Ureter (tissue), 1 donor: ENCODE results near the gene MARCHF9. TPM values are rescaled to one million over a fixed set of nuclear protein-coding genes. Genes with fewer than 3 reads are reported as not detected.
A peak's percentile ranks its signal among the peaks of the same experiment; 100 is the strongest.
"Not testable (repeated sequence)": the region's sequence is repeated elsewhere in the genome, so short reads cannot be mapped to it uniquely, and the experiment has no call there.

ENCODE experiments used
- DNase-seq: peaks from one replicate; pipeline ENCODE4 v3.0.0-alpha.2; 2020; ENCODE audit warnings: low spot score
- total RNA-seq: library from RNA; stranded (reverse); gene quantifications from one replicate; pipeline ENCODE4 v1.2.4, GENCODE V29; 2023
- donor health status: DM: yes; HTN: yes; CAD: no.

The MARCHF9 gene
- total RNA-seq, 1 donor from 2014 or later: 12.1 TPM

DNA sequence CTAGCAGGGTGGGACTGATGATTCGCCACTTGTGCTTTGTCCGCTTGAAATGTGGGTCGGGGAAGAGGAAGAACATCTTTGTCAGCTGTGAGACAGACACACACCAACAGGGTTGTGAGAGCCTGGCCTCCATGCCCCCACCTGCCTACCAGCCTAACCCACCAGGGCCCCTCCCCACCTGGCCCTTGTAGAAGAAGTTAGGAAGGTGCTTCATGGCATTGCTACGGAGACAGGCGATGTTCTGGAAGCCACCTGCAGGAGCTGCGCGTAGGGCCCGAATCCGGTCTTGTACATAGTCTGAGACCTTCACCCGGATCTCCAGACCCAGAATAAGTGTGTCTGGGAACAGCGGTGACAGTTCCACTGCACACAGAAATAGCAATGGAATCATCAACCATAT, 14.7 kb downstream of the MARCHF9 start:
- DNase-seq: no peak

DNA sequence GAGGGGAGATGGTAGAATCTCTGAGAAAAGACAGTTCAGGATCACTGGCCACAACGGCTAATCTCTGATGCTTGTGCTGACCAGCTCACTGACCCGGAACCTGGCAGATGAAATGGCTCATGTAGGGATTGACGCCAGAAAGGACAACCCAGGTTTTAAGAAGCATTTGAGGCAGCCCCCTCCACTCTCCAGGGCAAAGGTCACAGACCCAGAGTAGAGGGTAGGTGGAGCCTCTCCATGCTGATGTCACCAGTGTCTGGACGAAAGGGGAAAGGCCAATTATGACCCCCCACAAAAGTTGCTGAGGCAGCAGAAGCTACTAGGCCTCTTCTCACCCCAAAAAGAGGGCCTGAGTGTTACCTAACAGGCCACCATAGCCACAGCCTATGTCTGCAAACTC, 15.8 kb downstream of the MARCHF9 start:
- DNase-seq: no peak

DNA sequence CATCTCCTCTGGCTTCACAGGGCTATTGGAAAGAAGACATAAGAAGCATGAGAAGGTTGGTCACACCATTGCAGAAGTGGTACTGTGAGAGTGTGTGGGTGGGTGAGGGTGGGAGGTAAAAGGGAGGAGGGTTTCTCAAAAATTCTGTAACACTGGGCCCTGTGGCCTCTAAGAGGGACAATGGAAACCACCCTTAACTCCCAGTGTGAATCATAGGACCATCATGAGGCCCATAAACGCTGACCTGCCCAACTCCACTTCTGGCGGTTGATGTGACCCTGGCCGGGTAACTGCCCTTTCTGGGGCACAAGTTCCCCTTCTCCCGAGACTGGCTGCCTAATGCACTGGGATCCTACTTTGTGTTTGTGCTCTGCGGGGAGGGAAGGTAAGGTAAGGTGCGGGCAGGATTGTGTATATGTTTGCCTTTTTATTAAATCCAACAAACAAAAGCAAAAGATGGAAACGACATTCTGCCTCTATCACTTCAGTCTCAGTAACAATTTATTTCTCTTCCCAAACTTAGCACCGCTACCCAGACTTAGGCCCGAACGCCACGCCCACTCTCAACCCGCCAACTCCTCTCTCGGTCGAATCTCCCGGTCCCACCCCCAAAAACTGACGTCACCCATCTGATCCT, 16.5 kb downstream of the MARCHF9 start:
- DNase-seq: peak; percentile 93

DNA sequence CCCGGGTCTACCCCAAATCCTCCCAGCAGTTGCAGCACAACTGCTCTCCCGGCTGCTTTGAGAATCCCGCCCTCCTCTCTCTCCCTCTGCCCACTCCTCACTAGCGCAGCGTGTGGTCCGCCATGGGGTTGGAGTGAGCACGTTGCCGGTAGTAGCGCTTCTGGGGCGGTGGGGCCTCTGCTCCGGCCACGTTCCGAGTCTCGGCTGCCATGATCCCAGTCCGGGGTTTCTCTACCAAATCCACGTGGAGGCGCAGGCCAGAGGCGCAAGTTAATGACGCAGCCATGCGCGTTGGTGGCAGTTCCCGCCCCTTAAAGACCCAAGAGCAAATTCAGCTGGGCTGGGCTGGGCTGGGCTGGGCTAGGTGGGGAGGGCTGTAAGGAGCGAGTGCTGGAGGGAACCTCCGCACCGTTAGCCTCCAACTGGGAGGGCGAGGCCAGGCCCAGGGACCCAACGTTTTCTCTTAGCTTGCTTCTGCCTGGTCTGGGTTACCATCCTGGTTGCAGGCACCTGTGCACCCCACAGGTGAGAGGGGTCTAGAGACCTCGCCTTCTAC, 17.0 kb downstream of the MARCHF9 start, which contains the start of gene METTL1:
TSS of gene METTL1 (minus strand) at position 233 of the 556 bp plus-strand sequence. CDS start at position 211, 22 bp downstream.
- DNase-seq: peak; percentile 96

DNA sequence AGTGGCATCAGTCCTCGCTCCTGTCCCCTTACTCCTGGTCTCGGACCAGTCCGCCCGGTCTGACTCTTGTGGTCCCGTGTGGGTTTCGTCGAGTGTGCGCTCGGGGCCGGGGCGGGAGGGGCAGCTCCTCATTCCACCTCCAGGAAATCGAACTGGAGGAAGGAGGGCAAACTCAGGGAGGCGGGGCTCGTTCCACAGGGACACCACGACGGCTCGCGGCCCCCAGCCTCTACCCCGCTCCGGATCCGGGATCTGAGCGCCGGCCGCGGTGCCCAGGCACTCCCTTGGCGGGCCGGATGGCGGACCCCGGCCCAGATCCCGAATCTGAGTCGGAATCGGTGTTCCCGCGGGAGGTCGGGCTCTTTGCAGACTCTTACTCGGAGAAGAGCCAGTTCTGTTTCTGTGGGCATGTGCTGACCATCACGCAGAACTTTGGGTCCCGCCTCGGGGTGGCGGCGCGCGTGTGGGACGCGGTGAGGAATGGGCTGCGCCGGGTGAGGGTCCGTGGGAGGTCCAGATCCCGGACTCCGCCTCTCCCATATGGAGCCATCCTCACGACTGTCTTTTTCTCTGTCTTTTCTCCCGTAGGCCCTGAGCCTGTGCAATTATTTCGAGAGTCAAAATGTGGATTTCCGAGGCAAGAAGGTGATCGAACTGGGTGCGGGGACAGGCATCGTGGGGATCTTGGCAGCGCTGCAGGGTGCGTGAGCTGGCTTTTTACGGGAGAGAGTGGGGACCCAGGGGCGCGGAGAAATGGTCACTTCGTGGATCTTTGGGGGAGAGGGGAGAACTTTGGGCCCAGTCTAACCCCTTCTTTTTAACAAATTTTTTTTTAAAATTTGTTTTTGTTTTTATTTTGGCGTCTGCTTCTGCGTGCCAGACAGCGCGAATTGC, 17.8 kb downstream of the MARCHF9 start, which contains the start of gene EEF1AKMT3:
TSS of gene EEF1AKMT3 (plus strand) at position 186 of the 894 bp plus-strand sequence. CDS start at position 297, 111 bp downstream.
- peak; percentile 80 for DNase-seq

DNA sequence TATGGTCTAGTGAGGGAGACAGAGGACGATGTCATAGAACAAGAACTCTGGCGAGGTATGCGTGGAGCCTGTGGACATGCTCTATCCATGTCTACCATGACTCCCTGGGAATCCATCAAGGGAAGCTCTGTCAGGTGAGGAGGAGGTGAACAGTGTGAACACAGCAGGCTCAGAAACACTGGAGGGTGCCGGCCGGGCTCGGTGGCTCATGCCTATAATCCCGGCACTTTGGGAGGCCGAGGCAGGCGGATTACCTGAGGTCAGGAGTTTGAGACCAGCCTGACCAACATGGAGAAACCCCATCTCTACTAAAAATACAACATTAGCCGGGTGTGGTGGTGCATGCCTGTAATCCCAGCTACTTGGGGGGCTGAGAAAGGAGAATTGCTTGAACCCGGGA, 19.7 kb downstream of the MARCHF9 start:
- not testable (repeated sequence) for DNase-seq

DNA sequence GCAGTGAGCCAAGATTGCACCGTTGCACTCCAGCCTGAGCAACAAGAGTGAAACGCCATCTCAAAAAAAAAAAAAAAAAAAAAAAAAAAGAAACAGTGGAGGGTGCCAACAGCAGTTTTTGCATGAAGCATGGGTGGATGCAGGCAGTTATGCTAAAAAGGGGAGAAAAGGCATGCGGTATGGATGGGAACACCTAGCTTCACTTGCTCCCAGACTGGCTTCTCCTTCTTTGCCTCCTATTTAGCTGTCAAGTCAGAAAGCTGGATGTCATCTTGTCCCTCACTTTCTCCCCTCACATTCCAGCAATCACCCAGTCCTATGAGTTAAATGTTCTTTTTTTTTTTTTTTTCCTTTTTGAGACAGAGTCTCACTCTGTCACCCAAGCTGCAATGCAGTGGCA, 20.1 kb downstream of the MARCHF9 start:
- DNase-seq: no peak

DNA sequence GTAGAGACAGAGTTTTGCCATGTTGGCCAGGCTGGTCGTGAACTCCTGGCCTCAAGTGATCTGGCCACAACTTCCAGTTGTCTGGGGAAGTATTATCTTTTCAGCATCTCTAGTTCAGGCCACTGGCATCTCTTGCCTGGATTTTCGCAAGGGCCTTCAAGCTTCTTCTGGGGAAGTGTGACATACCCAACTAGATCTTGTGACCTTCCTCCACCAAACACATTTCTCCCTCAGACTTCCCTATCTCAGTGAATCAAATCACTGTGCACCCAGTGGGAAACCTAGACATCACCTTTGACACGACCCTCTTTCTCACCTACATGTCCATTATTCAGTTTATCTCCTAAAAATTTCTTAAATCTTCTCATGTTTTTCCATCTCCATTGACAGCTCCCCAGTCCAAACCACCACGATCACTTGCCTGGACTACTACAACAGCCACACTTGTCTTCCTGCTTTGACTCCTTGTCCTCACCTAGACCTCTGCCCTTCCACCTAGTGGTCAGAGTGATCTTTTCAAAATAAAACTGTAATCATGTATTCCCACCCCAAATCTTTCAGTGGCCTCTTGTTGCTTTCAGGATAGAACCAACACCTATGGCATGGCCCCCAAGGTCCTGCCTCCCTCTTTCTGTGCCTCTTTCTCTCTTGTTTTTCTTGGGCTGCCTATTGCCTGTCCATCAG, 20.8 kb downstream of the MARCHF9 start:
- no peak for DNase-seq

DNA sequence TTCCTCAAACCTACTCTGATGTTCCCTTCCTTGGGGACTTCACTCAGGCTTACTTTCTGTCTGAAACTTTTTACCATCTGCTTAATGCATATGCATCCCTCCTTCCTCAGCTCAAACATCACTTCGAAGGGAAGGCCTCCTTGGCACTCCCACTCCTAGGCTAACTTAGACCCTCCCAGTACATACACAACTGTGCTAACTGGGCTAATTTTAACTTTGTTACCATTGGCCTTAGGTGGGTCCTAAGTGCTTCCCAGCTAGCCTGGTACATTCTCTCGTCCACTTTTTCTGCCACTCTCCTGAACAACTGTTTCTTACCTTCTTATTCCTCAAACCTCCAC, 21.3 kb downstream of the MARCHF9 start:
- DNase-seq: no peak

DNA sequence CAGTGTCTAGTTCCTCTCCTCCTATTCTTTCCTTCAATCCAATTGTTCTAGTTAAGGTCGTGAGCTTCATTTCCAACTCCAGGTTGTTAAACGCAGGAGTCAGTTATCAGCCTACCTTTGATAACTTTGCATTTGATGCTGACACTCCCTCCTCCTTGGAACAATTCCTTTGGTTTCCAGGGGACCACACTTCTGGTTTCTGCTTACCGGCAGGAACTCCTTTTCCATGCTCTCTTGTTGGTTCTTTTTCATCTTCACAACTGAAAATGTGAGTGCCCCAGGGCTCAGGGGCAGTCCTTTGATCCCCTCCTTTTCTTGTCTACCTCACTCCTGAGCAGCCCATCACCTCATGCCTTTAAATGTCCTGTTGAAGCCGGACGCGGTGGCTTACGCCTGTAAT, 22.5 kb downstream of the MARCHF9 start:
- DNase-seq: no peak

DNA sequence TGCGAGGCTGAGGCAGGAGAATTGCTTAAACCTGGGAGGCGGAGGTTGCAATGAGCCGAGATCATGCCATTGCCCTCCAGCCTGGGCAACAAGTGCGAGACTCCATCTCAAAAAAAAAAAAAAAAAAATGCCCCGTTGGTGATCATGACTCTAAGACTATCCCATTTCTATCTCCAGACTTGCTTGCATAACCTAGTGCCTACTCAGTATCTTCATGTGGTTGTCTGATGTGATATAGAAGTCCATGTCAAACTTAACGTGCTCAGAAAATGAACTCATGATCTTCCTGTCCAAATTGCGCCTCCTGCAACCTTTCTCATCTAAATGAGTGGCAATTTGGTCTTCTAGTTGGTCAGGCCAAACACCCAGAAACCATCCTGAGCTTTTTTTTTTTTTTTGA, 23.0 kb downstream of the MARCHF9 start:
- no peak for DNase-seq

DNA sequence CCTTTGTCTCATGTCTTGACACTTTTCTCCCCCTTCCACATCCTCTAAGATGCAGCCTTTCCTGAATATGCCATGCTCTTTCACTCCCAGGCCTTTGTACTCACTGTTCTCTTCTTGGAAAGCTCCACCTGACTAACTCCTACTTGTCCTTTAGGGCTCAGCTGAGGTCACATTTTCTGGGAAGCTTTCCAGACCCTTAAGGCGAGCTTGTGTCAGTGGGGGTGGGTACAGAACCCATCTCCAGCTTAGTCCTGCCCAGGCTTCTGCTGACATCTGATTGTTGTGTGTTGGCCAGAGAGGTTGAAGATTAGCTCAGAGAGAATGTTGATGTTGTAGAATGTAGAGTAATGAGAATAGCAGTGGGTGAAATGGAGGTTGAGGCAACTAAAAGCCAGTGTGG, 24.8 kb downstream of the MARCHF9 start:
- no peak for DNase-seq

DNA sequence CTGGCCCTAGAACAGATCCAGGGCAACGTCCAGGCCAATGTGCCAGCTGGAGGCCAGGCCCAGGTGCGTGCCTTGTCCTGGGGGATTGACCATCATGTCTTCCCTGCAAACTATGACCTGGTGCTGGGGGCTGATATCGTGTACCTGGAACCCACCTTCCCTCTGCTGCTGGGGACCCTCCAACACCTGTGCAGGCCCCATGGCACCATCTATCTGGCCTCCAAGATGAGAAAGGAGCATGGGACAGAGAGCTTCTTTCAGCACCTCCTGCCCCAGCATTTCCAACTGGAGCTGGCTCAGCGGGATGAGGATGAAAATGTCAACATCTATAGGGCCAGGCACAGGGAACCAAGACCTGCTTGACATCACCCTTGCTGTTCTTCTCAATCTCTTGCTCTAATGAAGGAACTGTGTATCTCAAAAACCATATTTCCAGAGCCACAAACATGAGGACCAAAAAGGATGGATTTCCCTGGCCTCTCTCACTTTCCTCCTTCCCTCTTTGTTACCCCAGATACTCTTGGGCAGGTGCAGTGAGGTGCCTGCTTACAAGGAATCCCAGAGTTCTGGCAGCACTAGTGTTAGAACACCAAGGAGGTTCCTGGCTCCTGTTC, 25.5 kb downstream of the MARCHF9 start:
- no peak for DNase-seq

DNA sequence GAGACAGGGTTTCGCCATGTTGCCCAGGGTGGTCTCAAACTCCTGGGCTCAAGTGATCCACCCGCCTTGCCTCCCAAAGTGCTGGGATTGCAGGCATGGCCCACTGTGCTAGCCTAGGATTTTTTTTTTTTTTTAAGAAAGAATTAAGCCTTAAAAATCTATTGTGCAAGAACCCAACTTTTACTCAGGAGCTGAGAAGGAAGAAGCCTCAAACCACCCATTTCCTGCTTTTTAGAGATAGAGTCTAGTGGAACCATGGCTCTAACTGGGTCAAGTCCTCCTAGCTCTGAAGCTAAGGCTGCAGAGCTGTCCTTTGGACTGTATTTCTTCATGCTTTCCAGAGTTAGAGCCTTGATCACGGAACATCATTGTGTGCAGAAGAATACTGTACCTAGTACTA, 26.3 kb downstream of the MARCHF9 start:
- DNase-seq: no peak

DNA sequence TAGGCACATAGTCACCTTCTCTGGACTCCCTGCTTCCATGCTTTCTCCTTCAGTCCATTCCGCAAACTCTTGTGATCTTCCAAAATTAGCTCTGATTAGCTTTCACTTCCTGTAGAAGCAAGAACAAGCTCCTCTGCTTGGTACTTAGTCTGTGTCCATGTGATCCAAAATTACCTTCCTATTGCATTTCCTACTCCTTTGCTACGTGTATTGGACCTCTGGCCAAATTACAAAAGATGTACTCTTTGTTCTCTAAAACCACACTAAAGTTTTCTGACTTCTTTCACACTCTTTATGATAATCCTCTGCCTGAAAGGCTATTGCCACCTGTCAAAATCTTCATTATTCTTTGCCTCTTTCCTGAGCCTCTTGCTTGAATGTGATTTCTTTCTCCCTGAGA, 26.9 kb downstream of the MARCHF9 start:
- no peak for DNase-seq

DNA sequence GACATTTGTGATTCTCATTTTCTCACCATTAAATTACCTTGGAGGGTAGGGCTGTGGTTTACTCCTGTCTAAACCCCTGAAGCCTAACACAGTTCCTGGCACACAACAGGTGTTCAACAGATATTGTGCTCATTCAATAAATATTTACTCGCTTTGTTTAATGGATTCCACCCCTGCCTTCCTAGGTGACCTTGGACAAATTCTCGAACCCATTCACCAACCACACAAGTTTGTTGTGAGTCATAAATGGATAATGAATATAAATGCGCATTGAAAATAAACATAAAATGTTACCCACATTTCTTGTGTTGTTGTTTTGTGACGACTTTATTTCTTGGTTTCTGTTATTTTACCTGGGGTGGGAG, 27.3 kb downstream of the MARCHF9 start:
- no peak for DNase-seq

DNA sequence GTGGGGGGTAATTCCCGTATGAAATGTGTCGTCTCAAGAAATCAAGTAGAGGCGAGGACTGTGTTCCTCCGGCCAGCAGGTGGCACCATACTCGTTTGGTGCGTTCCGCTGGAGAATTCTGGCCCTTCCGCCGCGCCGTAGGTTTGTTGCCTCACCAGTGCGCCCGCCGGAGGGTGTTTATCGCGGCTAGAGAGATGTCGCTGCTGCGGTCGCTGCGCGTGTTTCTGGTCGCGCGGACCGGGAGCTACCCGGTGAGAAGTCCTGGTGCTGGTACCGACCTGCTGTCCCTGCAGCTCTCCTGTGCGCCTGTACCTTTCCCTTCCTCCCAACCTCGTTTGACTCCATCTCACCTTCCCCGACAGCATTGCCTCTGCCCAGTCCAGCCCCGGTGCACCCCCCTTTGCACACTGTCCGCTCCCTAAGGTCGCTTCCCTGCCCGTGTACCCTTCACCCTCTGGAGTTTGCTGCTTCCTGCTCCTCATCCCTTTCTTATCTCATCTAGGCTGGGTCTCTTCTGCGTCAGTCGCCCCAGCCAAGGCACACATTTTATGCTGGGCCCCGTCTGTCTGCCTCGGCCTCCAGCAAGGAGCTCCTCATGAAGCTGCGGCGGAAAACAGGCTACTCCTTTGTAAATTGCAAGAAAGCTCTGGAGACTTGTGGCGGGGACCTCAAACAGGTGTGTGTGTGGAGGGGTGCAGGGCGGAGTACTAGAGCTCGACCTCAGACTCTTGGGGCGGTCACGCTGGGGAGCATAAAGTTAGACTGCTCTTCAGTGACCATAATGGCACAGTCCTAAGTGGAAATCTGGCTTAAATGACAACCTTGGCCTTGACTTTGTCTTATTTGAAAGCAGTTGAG, 27.9 kb downstream of the MARCHF9 start, which contains the start of gene TSFM:
TSS of gene TSFM (plus strand) at position 180 of the 858 bp plus-strand sequence. CDS start at position 195, 15 bp downstream.
- peak; percentile 96 for DNase-seq

DNA sequence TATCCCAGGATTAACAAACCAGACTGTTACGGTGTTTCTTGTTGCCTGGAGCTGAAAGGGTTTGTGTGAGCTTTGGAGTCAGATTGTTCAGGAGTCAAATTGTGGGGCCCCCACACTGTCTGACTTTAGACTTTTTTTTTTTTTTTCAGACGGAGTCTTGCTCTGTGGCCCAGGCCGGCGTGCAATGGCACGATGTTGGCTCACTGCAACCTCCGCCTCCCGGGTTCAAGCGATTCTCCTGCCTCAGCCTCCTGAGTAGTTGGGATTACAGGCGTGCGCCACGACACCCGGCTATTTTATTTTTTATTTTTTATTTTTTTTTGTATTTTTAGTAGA, 28.5 kb downstream of the MARCHF9 start:
- no peak for DNase-seq

DNA sequence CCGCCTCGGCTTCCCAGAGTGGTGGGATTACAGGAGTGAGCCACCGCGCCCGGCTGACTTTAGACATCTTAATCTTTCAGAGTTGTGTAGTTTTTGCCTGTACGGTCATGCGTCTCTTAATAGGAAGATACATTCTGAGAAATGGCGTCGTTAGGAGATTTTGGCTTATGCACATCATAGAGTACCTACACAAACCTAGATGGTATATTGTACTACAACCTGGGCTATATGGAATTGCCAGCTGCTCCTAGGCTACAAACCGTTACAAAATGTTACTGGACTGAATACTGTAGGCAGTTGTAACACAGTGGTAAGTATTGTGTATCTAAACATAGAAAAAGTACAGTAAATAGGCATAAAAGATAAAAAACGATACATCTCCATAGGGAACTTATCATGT, 29.0 kb downstream of the MARCHF9 start:
- DNase-seq: no peak

DNA sequence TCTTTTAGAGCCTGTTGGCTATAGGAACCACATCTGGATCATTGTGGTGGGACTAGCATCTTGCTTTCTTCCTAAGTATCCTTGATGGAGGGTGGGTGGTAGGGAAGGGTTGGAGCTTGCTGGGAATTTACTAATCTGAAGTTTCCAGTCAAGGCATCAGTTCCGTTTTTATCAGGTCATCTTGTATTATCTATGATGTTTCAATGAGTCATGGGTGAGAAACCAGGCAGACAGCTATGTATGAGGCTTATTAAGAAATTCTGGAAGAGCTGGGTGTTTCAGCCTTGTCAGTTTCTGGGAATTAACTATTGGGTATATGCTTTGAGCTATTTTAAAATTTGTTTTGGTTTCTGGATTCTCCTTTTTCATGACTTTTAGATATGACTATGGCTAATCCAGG, 39.0 kb downstream of the MARCHF9 start:
- DNase-seq: no peak

DNA sequence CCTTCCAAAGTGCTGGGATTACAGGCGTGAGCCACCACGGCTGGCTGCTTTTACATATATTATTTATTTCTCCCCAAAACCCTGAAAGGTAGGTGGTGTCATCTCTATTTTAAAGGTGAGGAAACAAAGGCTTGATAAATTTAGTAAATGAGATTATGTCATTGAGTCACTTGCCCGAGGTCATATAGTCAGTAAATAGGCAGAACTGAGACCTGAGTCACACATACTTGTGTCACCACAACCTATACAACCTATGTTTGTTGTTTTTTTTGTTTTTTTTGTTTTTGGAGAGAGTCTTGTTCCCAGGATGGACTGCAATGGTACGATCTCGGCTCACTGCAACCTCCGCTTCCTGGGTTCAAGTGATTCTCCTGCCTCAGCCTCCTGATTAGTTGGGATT, 40.5 kb downstream of the MARCHF9 start:
- DNase-seq: no peak
